Activated CD4-positive, alpha-beta T cell treated with anti-CD3 and anti-CD28 coated beads, Interleukin-2, amount 10 ng/mL, durations not matched to agents 24 days and 14 days (primary cell): ENCODE measurements around the gene GFPT2. TPM values are rescaled to one million over a fixed set of nuclear protein-coding genes. Genes with fewer than 3 reads are reported as not detected.

ENCODE experiments used
- DNase-seq: peaks from one replicate; pipeline ENCODE4 v3.0.0; 2022
- H3K27ac Mint-ChIP-seq: one replicate; pipeline ENCODE4 v1.8.0; 2022; ENCODE audit warnings: mild to moderate bottlenecking, mixed read lengths
- H3K27me3 Mint-ChIP-seq: one replicate; pipeline ENCODE4 v1.8.0; 2022; ENCODE audit warnings: mixed read lengths
- H3K36me3 Mint-ChIP-seq: one replicate; pipeline ENCODE4 v1.8.0; 2022; ENCODE audit warnings: low read depth, mild to moderate bottlenecking, mixed read lengths
- H3K4me1 Mint-ChIP-seq: one replicate; pipeline ENCODE4 v1.8.0; 2021; ENCODE audit warnings: mixed read lengths
- H3K4me3 Mint-ChIP-seq: one replicate; pipeline ENCODE4 v1.8.0; 2022; ENCODE audit warnings: mild to moderate bottlenecking, moderate library complexity, mixed read lengths
- H3K9me3 Mint-ChIP-seq: one replicate; pipeline ENCODE4 v1.8.0; 2021; ENCODE audit warnings: mixed read lengths
- intact Hi-C: fragments of 100-400 bp; cut with micrococcal nuclease; formaldehyde crosslinking; loops from one replicate; pipeline ENCODE4 v1.15.1; 2023
- total RNA-seq: library from RNA; stranded (reverse); gene quantifications from 2 replicates; pipeline ENCODE4 v1.2.3, GENCODE V29; 2022

Gene GFPT2
- total RNA-seq, 1 donor from 2014 or later = 0.42 TPM

DNA sequence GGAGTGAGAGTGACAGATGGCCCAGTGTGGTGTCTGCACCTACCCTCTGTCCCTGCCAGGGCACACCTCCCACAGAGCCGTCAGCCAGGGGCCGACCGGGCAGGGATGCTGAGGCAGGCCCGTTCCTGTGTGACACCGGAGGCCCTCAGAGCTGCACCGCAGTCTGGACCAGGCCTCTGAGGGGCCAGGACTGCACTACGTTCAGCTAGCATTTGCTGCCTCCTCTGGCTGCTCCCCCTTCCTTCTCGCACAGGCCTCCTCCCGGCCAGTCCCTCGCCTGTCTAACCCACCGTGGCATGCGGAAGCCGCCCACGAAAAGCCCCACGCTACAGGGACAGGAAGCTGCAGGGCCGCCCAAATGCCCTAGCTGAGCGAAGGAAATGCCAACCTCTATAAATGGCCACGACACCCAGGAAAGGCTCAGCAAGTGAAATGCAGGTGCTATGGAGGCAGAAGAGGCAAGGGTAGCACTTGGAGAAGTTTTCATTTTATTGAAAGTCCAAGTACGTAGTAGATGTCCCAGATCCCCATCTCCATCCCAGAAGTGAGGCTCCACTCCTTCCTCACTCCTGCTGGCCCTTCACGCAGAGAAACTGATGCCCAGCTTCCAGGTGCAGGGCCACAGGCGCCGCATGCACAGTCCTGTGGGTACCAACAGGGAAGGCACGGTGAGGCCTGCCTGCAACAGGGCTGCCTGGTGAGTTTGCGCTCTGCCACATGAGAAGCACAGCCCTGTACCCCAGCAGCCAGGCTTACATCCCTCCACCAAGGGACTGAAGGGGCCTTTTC is 99.9 kb downstream of the GFPT2 start:
- intact Hi-C loops = no loop called here
- Mint-ChIP-seq H3K4me3 (no peak overlapping the region), H3K4me1 (no peaks in the 10 kb centered on the region), H3K9me3 (peaks cover 21% of the 10 kb centered on the region), H3K27ac (no peak overlapping the region), H3K27me3 (no peaks in the 10 kb centered on the region), H3K36me3 (peaks cover 80% of the 10 kb centered on the region)
- DNase-seq = no peak

DNA sequence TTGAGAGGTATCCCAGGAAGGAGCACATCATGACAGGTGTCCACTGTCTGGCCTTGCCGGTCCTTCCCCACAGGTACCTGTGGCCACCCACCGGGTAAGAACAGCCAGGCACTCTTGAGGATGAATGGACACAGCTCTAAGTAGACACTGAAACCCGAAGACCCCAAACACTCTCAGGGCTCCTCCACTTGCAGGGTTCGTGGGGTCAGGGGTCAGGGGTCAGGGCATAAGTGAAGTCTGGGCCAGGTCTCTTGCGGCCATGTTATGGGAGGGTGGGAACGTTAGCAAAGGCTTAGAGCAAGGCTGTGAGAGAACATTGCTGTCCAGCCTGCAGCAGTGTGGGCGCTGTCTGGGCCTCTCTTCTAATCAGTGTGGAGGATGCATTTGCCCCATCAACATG is 101.2 kb downstream of the GFPT2 start:
- Mint-ChIP-seq H3K36me3 (peaks cover 80% of the 10 kb centered on the region), H3K9me3 (peaks cover 30% of the 10 kb centered on the region)
- intact Hi-C loops = no loop called here

DNA sequence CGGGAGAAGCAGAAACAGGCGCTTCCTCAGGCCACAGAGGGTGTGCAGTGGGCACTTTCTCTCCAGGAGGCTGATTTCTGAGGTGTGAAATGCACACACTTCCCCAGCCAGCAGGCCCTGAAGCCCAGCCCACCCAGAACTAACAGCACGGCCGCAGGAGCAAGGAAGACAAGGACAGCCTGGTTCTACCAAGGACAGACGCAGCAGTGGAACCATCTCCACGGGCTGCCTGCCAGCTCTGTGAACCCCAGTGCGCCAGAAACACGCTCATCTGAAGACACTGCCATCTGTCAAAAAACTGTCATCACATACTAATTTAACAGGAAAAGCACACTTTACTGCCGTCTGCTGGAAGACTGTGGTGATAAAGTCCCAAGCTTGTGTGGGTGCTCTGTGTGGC is 102.0 kb downstream of the GFPT2 start:
- H3K27me3 Mint-ChIP-seq = no peaks in the 10 kb centered on the region
- no peaks in the 10 kb centered on the region for H3K4me1 Mint-ChIP-seq
- intact Hi-C loops = no loop called here
- H3K36me3 Mint-ChIP-seq = peaks cover 81% of the 10 kb centered on the region
- H3K27ac Mint-ChIP-seq = no peak overlapping the region
- no peak for DNase-seq
- H3K4me3 Mint-ChIP-seq = no peak overlapping the region
- peaks cover 36% of the 10 kb centered on the region for H3K9me3 Mint-ChIP-seq

More for the DNA sequence above, 101.2 kb downstream of the GFPT2 start:
- no peak for DNase-seq
- H3K27me3 Mint-ChIP-seq = no peaks in the 10 kb centered on the region
- no peak overlapping the region for H3K27ac Mint-ChIP-seq
- H3K4me1 Mint-ChIP-seq = no peaks in the 10 kb centered on the region
- H3K4me3 Mint-ChIP-seq = no peak overlapping the region

Other genes with a start within 250 kb of the GFPT2 start
- gene RASGEF1C, start 144.1 kb downstream of the GFPT2 start, total RNA-seq = not detected in 2 replicates
- gene MAPK9, start 61.3 kb downstream of the GFPT2 start, total RNA-seq = 44.5 and 45.0 TPM in 2 replicates
- gene CNOT6, start 141.0 kb upstream of the GFPT2 start, total RNA-seq = 45.3 and 51.6 TPM in 2 replicates
- gene SCGB3A1, start 238.2 kb upstream of the GFPT2 start, total RNA-seq = not detected in 2 replicates